Measurements from ENCODE around the gene TNRC6B.
"Not testable (repeated sequence)": the region's sequence is repeated elsewhere in the genome, so short reads cannot be mapped to it uniquely, and the experiment has no call there.

TNRC6B gene, protein sequence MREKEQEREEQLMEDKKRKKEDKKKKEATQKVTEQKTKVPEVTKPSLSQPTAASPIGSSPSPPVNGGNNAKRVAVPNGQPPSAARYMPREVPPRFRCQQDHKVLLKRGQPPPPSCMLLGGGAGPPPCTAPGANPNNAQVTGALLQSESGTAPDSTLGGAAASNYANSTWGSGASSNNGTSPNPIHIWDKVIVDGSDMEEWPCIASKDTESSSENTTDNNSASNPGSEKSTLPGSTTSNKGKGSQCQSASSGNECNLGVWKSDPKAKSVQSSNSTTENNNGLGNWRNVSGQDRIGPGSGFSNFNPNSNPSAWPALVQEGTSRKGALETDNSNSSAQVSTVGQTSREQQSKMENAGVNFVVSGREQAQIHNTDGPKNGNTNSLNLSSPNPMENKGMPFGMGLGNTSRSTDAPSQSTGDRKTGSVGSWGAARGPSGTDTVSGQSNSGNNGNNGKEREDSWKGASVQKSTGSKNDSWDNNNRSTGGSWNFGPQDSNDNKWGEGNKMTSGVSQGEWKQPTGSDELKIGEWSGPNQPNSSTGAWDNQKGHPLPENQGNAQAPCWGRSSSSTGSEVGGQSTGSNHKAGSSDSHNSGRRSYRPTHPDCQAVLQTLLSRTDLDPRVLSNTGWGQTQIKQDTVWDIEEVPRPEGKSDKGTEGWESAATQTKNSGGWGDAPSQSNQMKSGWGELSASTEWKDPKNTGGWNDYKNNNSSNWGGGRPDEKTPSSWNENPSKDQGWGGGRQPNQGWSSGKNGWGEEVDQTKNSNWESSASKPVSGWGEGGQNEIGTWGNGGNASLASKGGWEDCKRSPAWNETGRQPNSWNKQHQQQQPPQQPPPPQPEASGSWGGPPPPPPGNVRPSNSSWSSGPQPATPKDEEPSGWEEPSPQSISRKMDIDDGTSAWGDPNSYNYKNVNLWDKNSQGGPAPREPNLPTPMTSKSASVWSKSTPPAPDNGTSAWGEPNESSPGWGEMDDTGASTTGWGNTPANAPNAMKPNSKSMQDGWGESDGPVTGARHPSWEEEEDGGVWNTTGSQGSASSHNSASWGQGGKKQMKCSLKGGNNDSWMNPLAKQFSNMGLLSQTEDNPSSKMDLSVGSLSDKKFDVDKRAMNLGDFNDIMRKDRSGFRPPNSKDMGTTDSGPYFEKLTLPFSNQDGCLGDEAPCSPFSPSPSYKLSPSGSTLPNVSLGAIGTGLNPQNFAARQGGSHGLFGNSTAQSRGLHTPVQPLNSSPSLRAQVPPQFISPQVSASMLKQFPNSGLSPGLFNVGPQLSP (N-terminal part only)

DNA sequence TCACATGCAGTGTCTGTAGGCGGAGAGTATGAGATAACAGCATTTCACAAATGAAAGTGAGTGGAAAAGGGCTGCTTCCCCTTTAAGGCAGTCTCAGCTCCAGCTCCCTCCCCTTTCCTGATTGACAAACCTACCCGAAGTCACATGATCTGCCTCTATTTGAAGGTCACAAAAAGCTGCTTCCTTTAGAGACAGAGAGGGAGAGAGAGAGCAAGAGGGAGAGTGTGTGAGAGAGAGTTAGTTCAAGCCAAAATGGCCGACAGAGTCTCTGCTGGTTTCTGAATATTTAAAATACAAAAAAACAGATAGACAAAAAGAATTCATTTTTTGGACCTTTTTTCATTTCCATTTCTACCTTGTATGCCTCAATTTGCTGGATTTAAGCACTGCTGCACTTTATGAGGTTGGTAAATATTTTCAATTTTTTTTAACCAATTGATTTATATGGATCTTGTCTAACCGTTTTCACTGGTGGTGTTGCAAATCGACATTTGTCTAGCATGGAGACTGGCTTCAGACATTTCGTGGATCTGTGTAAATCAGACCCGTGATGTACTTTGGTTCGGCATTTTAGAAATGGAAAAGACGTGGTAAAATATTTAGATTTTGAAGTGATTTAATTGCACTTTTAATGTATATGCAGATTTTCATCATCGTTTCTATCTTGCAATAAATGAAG is at the start of gene TNRC6B:
TNRC6B (plus strand) TSS at position 188 of the 679 bp plus-strand sequence; CDS start at position 399, 211 bp downstream.
- peak; percentile 27 to 71 for DNase-seq (ENCODE audit: low read depth in 2 of 2)

DNA sequence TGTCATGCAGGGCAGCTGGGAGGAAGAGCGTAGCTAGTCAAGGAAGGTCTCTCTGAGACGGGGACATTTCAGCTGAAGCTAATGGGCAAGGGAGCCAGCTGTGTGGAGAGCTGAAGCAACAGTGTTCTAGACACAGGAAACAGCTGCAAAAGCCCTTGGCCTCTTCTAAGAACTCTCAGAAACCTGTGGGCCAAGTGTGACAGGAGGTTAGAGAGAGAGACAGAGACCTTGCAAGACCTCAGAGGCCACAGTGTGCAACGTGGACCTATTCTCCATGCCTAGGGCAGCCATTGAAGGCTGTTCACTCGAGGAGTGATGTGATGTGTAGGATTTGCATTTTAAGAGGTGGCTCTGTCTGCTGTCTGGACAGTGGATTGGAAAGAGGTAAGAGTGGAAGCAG is 48.7 kb upstream of the TNRC6B start:
- DNase-seq (ENCODE audit: low read depth in 2 of 2), result no peak

DNA sequence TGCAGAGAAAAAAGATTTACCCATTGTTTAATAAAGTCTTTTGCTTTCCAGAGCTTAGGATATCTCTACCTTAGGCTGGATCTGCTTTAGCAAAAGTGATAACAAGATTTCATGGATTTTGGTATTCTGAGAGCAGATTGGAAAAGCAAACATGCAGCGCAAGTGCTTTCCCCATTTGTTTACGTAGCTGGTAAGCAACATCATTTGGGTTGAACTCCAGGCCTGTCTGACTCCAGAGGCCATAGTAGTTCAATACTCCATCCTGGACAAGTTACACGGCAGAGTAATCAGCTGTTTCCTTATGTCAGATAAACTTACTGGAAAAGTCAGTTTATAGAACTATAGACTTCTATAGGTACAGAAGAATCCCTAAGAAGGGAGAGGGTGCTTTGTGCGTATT is 40.6 kb upstream of the TNRC6B start:
- DNase-seq (ENCODE audit: low read depth in 2 of 2), result no peak

DNA sequence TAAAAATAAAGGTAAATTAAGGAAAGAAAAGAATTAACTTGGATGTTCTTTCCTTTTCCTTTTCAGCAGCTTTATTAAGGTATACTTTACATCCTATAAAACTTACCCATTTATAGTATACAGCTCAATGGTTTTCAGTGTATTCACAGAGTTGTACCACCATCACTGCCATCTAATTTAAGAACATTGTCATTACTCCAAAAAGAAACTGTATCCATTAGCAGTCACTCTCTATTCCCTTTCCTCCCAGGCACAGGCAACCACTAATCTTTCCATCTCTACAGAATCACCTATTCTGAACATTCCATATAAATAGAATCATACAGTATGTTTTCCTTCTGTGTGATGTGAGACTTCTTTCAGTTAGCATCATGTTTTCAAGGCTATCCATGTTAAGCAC is 38.9 kb upstream of the TNRC6B start:
- DNase-seq (ENCODE audit: low read depth in 2 of 2), result no peak

DNA sequence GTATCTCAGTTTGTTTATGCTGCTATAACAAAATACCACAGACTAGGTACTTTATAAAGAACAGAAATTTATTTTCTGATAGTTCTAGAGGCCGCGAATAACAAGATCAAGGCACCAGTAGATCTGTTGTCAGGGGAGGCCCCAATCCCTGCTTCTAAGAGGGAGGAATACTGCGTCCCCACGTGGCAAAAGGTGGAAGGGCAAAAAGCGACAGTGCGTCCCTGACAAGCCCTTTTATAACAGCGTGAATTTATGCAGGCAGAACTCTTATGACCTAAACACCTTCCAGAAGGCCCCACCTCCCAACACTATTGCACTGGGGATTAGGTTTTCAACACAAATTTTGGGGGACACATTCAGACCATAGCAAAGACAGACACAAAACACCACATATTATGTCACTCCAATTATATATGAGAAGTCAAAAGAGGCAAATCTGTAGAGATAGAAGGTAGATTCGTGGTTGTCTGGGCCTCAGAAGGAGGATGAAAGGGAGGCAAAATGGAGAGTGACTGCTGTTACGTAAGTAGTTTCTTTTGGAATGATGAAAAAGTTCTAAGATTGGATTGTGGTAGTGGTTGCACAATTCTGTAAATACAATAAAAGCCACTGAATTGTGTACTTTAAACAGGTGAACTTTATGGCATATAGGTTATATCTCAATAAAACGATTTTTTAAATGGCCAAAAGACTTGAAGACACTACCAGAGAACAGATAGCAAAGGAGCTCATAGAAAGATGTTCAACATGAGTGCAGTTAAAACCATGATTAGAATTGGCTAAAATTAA is 30.1 kb upstream of the TNRC6B start:
- DNase-seq (ENCODE audit: low read depth in 2 of 2), result no peak

DNA sequence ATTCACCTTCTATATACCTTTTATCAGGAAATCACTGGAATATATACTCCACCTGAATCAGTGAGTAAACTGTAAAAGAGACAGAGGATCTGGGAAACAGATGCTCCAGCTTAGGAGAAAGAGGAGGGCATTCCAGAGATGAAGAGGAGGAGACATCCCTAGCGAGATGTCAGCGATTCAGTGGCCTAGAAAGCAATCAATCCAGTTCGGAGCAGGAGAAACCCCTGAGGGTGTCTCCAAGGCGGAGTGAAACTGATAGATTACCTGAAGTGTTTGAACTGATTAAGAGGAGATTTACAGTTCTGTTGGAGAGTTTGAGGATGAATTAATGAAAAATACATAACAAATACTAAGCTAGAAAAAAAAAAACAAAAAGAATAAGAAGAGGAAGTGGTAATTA is 24.5 kb upstream of the TNRC6B start:
- no peak for DNase-seq (ENCODE audit: low read depth in 2 of 2)

DNA sequence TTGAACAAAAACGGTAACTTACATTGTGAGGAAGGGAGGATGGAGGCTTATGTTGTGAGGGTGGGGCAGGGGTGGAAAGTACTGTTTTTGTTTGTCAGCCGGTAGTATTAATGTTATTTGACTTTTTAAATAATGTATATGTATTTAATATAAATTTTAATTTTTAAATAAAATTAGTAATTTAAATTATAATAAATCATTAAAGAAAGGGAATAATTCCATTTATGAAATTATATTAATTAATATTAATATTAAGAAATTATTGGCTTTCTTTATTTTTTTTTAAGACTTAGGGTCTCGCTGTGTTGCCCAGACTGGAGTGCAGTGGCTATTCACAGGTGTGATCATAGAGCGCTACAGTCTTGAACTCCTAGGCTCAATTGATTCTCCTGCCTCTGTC is 24.0 kb upstream of the TNRC6B start:
- no peak for DNase-seq (ENCODE audit: low read depth in 2 of 2)

DNA sequence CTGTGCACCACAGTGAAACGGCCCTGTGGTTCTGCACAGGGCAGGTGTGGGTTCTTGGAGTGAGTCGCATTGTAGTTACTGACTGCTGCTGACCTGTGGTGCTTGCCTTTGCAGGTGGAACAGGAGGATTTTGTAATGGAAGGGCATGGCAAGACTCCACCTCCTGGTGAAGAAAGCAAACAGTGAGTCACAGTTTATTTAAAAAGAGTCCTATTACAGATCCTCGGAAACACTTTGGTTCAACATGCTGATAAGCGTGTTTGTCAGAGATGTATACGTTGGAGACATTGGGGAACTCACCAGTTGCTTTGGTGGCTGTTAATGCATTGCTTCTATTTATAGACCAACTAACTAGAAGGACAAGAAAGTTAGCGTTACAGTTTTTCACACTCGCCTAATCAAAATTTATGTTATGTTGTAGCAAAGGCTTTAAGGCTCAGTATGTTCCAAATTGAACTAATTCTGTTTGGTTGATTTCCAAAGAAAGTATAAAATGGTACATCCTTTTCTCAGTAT is 21.7 kb upstream of the TNRC6B start:
- DNase-seq (ENCODE audit: low read depth in 2 of 2), result no peak

- not testable (repeated sequence) for DNase-seq (ENCODE audit: low read depth in 2 of 2)
These were observed 21.0 kb upstream of the TNRC6B start for GRCh38 chr22:40156682-40157081.

- no peak for DNase-seq (ENCODE audit: low read depth in 2 of 2)
These were observed 20.3 kb upstream of the TNRC6B start for GRCh38 chr22:40157330-40157945.

DNA sequence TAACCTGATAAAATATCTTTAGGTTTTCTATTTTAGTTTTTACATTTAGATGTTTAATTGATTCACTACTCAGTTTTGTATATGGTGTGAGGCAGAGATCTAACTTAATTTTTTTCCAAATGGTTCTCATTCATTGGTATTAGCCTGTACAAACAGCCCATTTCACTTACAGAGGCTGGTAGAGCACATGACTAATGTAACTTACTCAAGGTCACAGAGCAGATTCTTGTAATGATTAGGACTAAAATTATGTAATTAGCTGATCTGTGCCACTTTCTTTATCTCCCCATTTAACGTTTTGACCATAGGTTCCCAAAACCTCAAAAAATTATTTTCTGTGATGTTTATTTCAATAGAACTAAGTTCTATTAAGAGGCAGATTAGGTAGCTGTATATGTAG is 16.5 kb upstream of the TNRC6B start:
- DNase-seq (ENCODE audit: low read depth in 2 of 2), result no peak

- DNase-seq (ENCODE audit: low read depth in 2 of 2), result not testable (repeated sequence)
These were observed 12.2 kb upstream of the TNRC6B start for GRCh38 chr22:40165537-40165936.

DNA sequence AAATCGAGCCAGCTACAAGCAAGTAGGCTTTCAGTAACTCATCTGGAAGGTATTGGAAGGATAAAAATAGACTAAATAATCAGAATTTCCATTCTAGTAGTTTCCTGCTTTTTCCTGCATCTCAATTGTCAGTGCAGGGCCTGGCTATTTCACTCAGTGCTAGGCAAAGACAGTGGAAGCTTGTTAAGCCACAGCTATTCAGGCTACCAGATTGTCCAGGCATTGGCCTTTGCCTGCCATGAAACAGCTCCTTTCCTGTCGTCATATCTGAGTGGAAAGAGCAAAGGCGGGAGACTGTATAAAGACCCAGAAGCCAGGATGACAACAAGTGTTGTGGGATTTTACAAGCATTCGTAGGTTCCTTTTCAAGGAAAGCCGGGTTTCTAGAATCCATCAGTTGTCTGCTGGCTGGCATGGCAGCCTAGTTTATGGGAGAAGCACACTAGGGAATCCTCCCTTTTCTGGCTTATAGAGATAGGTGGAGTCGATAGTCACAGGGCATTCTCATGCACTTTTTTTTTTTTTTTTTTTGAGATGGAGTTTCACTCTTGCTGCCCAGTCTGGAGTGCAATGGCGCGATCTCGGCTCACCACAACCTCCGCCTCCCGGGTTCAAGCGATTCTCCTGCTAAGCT is 2.0 kb upstream of the TNRC6B start:
- DNase-seq (ENCODE audit: low read depth in 2 of 2), result no peak

DNA sequence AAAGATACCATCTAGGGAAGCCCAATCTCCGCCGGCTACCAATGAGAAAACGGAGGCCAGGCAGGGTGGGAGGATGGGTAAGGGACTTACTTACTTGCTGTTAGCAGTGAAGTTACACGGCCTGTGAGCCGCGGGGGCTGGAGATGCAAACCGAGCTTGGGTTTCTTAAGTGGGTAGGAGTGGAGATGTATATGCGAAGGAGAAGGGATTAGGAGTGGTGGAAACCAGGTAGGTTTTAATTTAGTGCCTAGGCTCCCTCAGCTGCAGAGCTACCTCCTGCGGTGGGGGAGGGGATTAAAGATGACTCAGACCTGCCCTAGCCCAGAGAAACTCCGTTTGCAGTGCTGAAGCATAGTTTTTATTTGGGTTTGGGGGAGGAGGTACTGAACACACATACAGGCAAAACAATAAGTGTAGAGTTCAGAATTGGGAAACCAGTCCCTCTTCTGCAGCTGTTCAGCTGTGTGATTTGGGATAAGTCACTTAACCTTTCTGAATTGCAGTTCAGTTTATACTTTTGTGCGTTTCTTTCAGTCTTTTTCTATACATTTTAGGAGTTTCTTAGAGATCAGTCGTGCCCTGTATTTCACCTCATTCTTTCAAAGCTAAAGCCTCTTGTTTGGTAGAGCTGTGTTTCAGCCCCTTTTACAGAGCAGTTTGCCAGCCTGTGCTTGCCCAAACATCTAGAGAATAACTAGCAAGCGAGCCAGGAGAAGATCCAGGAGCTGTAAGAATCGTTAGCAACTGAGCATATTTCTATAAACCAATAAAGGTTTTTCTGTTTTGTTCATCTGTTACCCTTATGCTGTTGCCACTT is 596 bp upstream of the TNRC6B start:
- peak; percentile 59 to 76 for DNase-seq (ENCODE audit: low read depth in 2 of 2)

GRCh38 chr22:40178417-40179409 is 988 bp downstream of the TNRC6B start:
- no peak for DNase-seq (ENCODE audit: low read depth in 2 of 2)

GRCh38 chr22:40179526-40179925 is 1.8 kb downstream of the TNRC6B start:
- DNase-seq (ENCODE audit: low read depth in 2 of 2), result no peak

- DNase-seq (ENCODE audit: low read depth in 2 of 2), result no peak
These were observed 2.7 kb downstream of the TNRC6B start for GRCh38 chr22:40180403-40180802.
